AG10803 (cell line): ENCODE results near the gene MMEL1.
"Not testable (repeated sequence)": the region's sequence is repeated elsewhere in the genome, so short reads cannot be mapped to it uniquely, and the experiment has no call there.

Experiments
- DNase-seq: peaks from one replicate; pipeline ENCODE4 v3.0.0; 2010; ENCODE audit warnings: low read depth
- H3K4me3 ChIP-seq: 2 replicates; pipeline ENCODE4 v1.5.1; 2011; ENCODE audit warnings: mild to moderate bottlenecking, low read length, control low read depth
- CTCF ChIP-seq: conservative IDR thresholded peaks from 2 replicates; pipeline ENCODE4 v1.5.1; 2011; ENCODE audit warnings: mild to moderate bottlenecking, low read length, control low read depth, inconsistent platforms

Gene MMEL1

GRCh38 chr1:2627746-2628145 lies 5.1 kb downstream of the MMEL1 start:
- DNase-seq: no peak
- TF ChIP-seq CTCF: no peak
- H3K4me3 ChIP-seq: no peak overlapping the region

GRCh38 chr1:2625748-2626147 lies 7.1 kb downstream of the MMEL1 start:
- not testable (repeated sequence) for H3K4me3 ChIP-seq, DNase-seq

- DNase-seq: no peak
- no peak overlapping the region for H3K4me3 ChIP-seq
- TF ChIP-seq CTCF: no peak
Measured at GRCh38 chr1:2625311-2625710, 7.5 kb downstream of the MMEL1 start.

- no peak for DNase-seq
- TF ChIP-seq CTCF: no peak
- H3K4me3 ChIP-seq: no peak overlapping the region
Measured at GRCh38 chr1:2624735-2625300, 8.0 kb downstream of the MMEL1 start.

GRCh38 chr1:2623571-2624337 lies 9.1 kb downstream of the MMEL1 start:
- no peak for DNase-seq
- no peak for TF ChIP-seq CTCF
- no peak overlapping the region for H3K4me3 ChIP-seq

- no peak for DNase-seq
- TF ChIP-seq CTCF: no peak
- no peak overlapping the region for H3K4me3 ChIP-seq
Measured at GRCh38 chr1:2617971-2618470, 14.8 kb downstream of the MMEL1 start.

GRCh38 chr1:2614145-2614544 lies 18.7 kb downstream of the MMEL1 start:
- TF ChIP-seq CTCF: no peak
- H3K4me3 ChIP-seq: no peak overlapping the region
- no peak for DNase-seq
